HEK293T (cell line): ENCODE data around the gene NT5C2.
"Not testable (repeated sequence)": the region's sequence is repeated elsewhere in the genome, so short reads cannot be mapped to it uniquely, and the experiment has no call there.

Experiments used
- ARNT ChIP-seq: fragments of 450-650 bp; IDR thresholded peaks from 2 replicates; pipeline ENCODE4 v1.6.1; 2017; ENCODE audit warnings: mild to moderate bottlenecking
- CTBP1 ChIP-seq: fragments of 450-650 bp; IDR thresholded peaks from 2 replicates; pipeline ENCODE4 v1.6.1; 2016; ENCODE audit warnings: borderline replicate concordance
- ELF4 ChIP-seq: fragments of 450-650 bp; IDR thresholded peaks from 2 replicates; pipeline ENCODE4 v1.6.1; 2017; ENCODE audit warnings: antibody characterized with exemption
- FOXK2 ChIP-seq: fragments of 450-650 bp; IDR thresholded peaks from 2 replicates; pipeline ENCODE4 v1.6.1; 2016; ENCODE audit warnings: mild to moderate bottlenecking
- FOXM1 ChIP-seq: fragments of 450-650 bp; IDR thresholded peaks from 2 replicates; pipeline ENCODE4 v1.6.1; 2017; ENCODE audit warnings: mild to moderate bottlenecking, borderline replicate concordance
- HDGF ChIP-seq: fragments of 450-650 bp; IDR thresholded peaks from 2 replicates; pipeline ENCODE4 v1.6.1; 2017; ENCODE audit warnings: antibody characterized with exemption, borderline replicate concordance
- NFRKB ChIP-seq: fragments of 450-650 bp; IDR thresholded peaks from 2 replicates; pipeline ENCODE4 v1.6.1; 2016; ENCODE audit warnings: mild to moderate bottlenecking, moderate library complexity
- SP1 ChIP-seq: fragments of 450-650 bp; IDR thresholded peaks from 2 replicates; pipeline ENCODE4 v1.6.1; 2017
- TF ChIP-seq, protein P1 (sequence below): fragments of 450-650 bp; IDR thresholded peaks from 2 replicates; pipeline ENCODE4 v1.6.1; 2016

DNA sequence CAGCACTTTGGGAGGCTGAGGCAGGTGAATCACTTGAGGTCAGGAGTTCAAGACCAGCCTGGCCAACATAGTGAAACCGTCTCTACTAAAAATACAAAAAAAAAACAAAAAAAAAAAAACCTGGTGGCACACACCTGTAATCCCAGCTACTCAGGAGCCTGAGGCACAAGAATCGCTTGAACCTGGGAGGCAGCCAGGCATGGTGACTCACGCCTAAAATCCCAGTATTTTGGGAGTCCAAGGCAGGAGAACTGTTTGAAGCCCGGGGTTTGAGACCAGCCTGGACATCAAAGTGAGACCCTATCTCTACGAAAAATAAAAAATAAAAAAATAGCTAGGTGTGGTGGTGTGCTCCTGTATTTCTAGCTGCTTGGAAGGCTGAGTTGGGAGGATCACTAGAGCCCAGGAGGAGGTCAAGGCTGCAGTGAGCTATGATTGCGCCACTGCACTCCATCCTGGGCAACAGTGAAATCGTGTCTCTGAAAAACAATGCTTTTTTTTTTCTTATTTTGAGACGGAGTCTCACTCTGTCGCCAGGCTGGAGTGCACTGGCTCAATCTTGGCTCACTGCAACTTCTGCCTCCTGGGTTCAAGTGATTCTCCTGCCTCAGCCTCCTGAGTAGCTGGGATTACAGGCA is 29.2 kb downstream of the NT5C2 start:
- TF ChIP-seq ELF4, HDGF, CTBP1, FOXK2, ARNT, SP1, NFRKB, FOXM1: not testable (repeated sequence)
- TF ChIP-seq, protein P1, sequence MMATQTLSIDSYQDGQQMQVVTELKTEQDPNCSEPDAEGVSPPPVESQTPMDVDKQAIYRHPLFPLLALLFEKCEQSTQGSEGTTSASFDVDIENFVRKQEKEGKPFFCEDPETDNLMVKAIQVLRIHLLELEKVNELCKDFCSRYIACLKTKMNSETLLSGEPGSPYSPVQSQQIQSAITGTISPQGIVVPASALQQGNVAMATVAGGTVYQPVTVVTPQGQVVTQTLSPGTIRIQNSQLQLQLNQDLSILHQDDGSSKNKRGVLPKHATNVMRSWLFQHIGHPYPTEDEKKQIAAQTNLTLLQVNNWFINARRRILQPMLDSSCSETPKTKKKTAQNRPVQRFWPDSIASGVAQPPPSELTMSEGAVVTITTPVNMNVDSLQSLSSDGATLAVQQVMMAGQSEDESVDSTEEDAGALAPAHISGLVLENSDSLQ: not testable (repeated sequence)
